Spleen (tissue), 11 donors: ENCODE data around the gene CALCOCO1. TPM values are rescaled to one million over a fixed set of nuclear protein-coding genes. Genes with fewer than 3 reads are reported as not detected.
"Not testable (repeated sequence)": the region's sequence is repeated elsewhere in the genome, so short reads cannot be mapped to it uniquely, and the experiment has no call there.

Experiments used
- DNase-seq: peaks from one replicate; pipeline ENCODE4 v3.0.0-alpha.2; 2020
- H3K27ac ChIP-seq, 8 donors: fragments of 200-600 bp; sonication (generic) in 7 of 8; 1 replicate in 4 of 8; 2 replicates in 4 of 8; pipeline versions ENCODE4 v1.5.0 to v1.8.0; 2016 to 2021; ENCODE audit warnings: inconsistent platforms in 4 of 8, mild to moderate bottlenecking in 4 of 8, moderate library complexity in 1 of 8
- H3K27me3 ChIP-seq, 7 donors: fragments of 200-600 bp; sonication (generic) in 6 of 7; replicated peaks in 1 of 7; 1 replicate in 4 of 7; 2 replicates in 3 of 7; pipeline versions ENCODE4 v1.5.0 to v1.8.0; 2016 to 2021; ENCODE audit warnings: inconsistent platforms in 3 of 7, mild to moderate bottlenecking in 1 of 7
- H3K36me3 ChIP-seq, 6 donors: fragments of 200-600 bp; sonication (generic) in 5 of 6; 1 replicate in 4 of 6; 2 replicates in 2 of 6; pipeline versions ENCODE4 v1.5.0 to v1.8.0; 2016 to 2021; ENCODE audit warnings: inconsistent platforms in 2 of 6
- H3K4me1 ChIP-seq, 6 donors: fragments of 200-600 bp; sonication (generic) in 5 of 6; 1 replicate in 3 of 6; 2 replicates in 3 of 6; pipeline versions ENCODE4 v1.5.0 to v1.8.0; 2016 to 2021; ENCODE audit warnings: inconsistent platforms in 3 of 6
- H3K4me3 ChIP-seq, 8 donors: fragments of 200-600 bp; sonication (generic) in 7 of 8; 1 replicate in 4 of 8; 2 replicates in 4 of 8; pipeline versions ENCODE4 v1.5.0 to v1.8.0; 2016 to 2021; ENCODE audit warnings: inconsistent platforms in 4 of 8, mild to moderate bottlenecking in 4 of 8, moderate library complexity in 2 of 8
- H3K9me3 ChIP-seq, 8 donors: fragments of 200-600 bp; sonication (generic) in 7 of 8; 1 replicate in 4 of 8; 2 replicates in 4 of 8; pipeline versions ENCODE4 v1.5.0 to v1.8.0; 2016 to 2021; ENCODE audit warnings: inconsistent platforms in 4 of 8
- POLR2A ChIP-seq, 3 donors: fragments of 450-650 bp; IDR thresholded peaks; one replicate each; pipeline ENCODE4 v1.5.1; 2017; ENCODE audit warnings: antibody characterized with exemption in 3 of 3, mild to moderate bottlenecking in 1 of 3
- POLR2AphosphoS5 ChIP-seq, 3 donors: sonication (generic); formaldehyde crosslinking; IDR thresholded peaks; one replicate each; pipeline ENCODE4 v1.5.1; 2017; ENCODE audit warnings: antibody characterized with exemption in 3 of 3
- WGBS, 5 donors: extraction: QIAGEN DNeasy Blood & Tissue Kit in 3 of 5; methylation state at CpG; one replicate each; pipeline versions ENCODE4 v1.1.5 to v1.1.7; 2013 to 2018; 5-methylcytosine and 5-hydroxymethylcytosine counted together
- intact Hi-C: fragments of 100-400 bp; cut with DNase I; formaldehyde crosslinking; loops from one replicate; pipeline ENCODE4 v1.15.0; 2023; ENCODE audit warnings: low total_unique reads
- polyA plus RNA-seq, 3 donors: library from polyadenylated mRNA; stranded (reverse); fragments of 200-250 nt; gene quantifications; one replicate each; pipeline ENCODE4 v1.2.1, GENCODE V29; 2013
- total RNA-seq, 7 donors: library from RNA; depleted of rRNA in 3 of 7; stranded (reverse); fragments of >200 nt in 3 of 7; fragmentation: NEBNext Ultra II Directional in 4 of 7; extraction: Animal tissue kit (Norgen Biotek cat#: 25700) in 4 of 7; gene quantifications; one replicate each; pipeline versions ENCODE4 v1.1.0 to v1.2.1, GENCODE V29; 2016 to 2021
- TF ChIP-seq, protein P1 (sequence below), 11 experiments: fragments of 200-600 bp in 7 of 11; fragments of 450-650 bp in 4 of 11; sonication (generic) in 4 of 11; IDR thresholded peaks in 8 of 11; conservative IDR thresholded peaks in 3 of 11; 1 replicate in 7 of 11; 2 replicates in 4 of 11; pipeline versions ENCODE4 v1.4.0 to v1.8.0; 2016 to 2021; ENCODE audit warnings: antibody characterized with exemption in 11 of 11, inconsistent platforms in 4 of 11, mild to moderate bottlenecking in 1 of 11
- donor health status: healthy with polysubstance abuse.
- donor health status: DM: no; HTN: no; CAD: no; lungs with moderate emphysema.
- donor health status: DM: no; HTN: no; CAD: no.
- donor health status: Bipolar disorder and iron deficiency.
- donor health status: healthy.
- donor health status: DM: no; HTN: no; CAD: no.
- donor health status: DM: yes; HTN: yes; CAD: no.

Gene CALCOCO1
- total and polyA plus RNA-seq, 10 donors, result 31.0 to 186 (median 120) TPM

DNA sequence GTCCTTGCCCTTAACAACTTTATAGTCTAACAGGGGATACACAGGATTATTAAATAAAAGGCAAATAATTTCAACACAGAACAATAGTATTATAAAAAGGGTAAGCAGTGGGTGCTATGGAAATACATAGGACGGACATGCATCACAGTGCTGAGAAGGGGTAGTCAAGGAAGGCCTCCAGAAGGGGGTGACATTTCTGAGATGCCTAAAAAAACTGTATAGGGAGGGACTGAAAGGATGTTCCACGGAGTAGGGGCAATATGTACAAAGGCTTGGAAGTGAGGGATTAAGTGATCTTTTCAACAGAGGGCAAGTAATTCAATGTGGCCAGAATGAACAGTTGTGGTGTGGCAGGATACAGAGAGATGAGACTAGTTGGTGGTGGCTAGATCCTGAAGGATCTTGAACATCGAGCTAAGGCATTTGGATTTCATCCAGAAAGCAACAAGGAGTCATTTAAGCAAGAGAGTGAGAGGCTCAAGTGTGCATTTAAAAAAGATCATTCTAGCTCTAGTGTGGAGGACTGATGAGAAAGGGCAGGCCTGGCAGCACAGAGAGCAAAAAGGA, 42.5 kb downstream of the CALCOCO1 start:
- intact Hi-C loops, result no loop called here
- TF ChIP-seq, protein P1, sequence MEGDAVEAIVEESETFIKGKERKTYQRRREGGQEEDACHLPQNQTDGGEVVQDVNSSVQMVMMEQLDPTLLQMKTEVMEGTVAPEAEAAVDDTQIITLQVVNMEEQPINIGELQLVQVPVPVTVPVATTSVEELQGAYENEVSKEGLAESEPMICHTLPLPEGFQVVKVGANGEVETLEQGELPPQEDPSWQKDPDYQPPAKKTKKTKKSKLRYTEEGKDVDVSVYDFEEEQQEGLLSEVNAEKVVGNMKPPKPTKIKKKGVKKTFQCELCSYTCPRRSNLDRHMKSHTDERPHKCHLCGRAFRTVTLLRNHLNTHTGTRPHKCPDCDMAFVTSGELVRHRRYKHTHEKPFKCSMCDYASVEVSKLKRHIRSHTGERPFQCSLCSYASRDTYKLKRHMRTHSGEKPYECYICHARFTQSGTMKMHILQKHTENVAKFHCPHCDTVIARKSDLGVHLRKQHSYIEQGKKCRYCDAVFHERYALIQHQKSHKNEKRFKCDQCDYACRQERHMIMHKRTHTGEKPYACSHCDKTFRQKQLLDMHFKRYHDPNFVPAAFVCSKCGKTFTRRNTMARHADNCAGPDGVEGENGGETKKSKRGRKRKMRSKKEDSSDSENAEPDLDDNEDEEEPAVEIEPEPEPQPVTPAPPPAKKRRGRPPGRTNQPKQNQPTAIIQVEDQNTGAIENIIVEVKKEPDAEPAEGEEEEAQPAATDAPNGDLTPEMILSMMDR (IDR thresholded peaks at IDR 0.05 in 8 of 11, conservative IDR thresholded peaks at IDR 0.05 in 3 of 11), result no peak
- TF ChIP-seq POLR2AphosphoS5 (IDR thresholded peaks at IDR 0.05), result no peak
- TF ChIP-seq POLR2A (IDR thresholded peaks at IDR 0.05), result no peak
- DNase-seq, result no peak
- H3K4me3 ChIP-seq, result no peak overlapping the region
- H3K27me3 ChIP-seq, result no peaks in the 10 kb centered on the region
- 75 to 88% (median 81%) methylated on average over 3 of the region's 3 CpGs for WGBS, 5 donors
- H3K27ac ChIP-seq, result no peak overlapping the region
- H3K4me1 ChIP-seq, result no peaks in the 10 kb centered on the region
- H3K36me3 ChIP-seq, result no peaks in the 10 kb centered on the region
- H3K9me3 ChIP-seq, result no peaks in the 10 kb centered on the region

DNA sequence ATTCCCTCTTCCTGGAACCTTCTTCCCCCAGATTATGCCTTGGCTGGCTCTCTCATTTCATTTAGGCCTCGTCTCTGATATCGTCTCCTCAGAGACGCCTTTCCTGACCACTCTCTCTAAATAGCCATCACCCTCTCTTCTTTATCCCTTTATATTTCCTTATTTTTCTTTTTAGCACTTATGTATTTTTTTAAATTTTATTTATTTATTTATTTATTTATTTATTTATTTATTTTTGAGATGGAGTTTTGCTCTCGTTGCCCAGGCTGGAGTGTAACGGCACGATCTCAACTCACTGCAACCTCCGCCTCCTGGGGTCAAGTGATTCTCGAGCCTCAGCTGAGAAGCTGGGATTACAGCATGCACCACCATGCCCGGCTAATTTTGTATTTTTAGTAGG, 43.3 kb downstream of the CALCOCO1 start:
- no peak for TF ChIP-seq POLR2AphosphoS5 (IDR thresholded peaks at IDR 0.05)
- TF ChIP-seq, protein P1 (IDR thresholded peaks at IDR 0.05 in 8 of 11, conservative IDR thresholded peaks at IDR 0.05 in 3 of 11), result no peak
- Histone ChIP-seq H3K27me3 (no peaks in the 10 kb centered on the region), H3K4me1 (no peaks in the 10 kb centered on the region), H3K9me3 (no peaks in the 10 kb centered on the region), H3K4me3 (no peak overlapping the region), H3K27ac (no peak overlapping the region), H3K36me3 (no peaks in the 10 kb centered on the region)
- no peak for DNase-seq
- WGBS, 5 donors, result 92 to 96% (median 94%) methylated on average over 9 of the region's 9 CpGs
- intact Hi-C loops, result no loop called here

DNA sequence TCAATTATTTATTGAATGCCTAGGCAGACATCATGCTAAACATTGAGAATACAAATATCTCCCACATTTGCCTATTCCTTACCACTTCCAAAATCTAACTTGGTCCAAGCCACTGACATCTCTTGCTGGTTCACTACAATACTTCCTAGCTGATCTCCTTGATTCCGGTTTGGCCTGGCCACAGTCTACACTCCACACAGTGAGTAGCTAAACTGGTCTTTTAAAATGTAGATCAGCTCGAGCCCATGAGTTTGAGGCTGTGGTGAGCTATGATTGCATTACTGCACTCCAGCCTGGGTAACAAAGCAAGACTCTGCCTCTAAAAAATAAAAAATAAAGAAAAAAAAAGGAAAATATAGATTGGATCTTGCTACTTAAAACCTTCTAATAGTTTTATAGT, 43.8 kb downstream of the CALCOCO1 start:
- TF ChIP-seq, protein P1 (IDR thresholded peaks at IDR 0.05 in 8 of 11, conservative IDR thresholded peaks at IDR 0.05 in 3 of 11), result no peak
- TF ChIP-seq POLR2A (IDR thresholded peaks at IDR 0.05) (no peak), POLR2AphosphoS5 (IDR thresholded peaks at IDR 0.05) (no peak)
- Histone ChIP-seq H3K4me1 (no peaks in the 10 kb centered on the region), H3K9me3 (no peaks in the 10 kb centered on the region), H3K4me3 (no peak overlapping the region), H3K36me3 (no peaks in the 10 kb centered on the region), H3K27ac (no peak overlapping the region), H3K27me3 (no peaks in the 10 kb centered on the region)
- intact Hi-C loops, result no loop called here
- 83 to 98% (median 92%) methylated on average over 2 of the region's 2 CpGs for WGBS, 5 donors
- DNase-seq, result no peak

DNA sequence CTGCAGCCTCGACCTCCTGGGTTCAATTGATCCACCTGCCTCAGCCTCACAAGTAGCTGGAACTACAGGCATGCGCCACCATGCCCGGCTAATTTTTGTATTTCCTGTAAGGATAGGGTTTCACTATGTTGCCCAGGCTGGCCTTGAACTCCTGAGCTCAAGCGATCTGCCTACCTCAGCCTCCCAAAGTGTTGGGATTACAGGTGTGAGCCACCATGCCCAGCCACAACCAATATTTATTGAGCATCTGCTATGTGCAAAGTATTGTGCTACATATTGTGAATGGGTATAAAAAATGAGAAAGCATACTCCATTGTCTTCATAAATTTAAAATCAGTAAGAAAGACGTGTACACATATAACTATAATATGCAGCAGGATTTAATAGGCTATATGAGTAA, 47.2 kb downstream of the CALCOCO1 start:
- H3K36me3 ChIP-seq, H3K4me3 ChIP-seq, H3K27ac ChIP-seq, intact Hi-C loops, DNase-seq, H3K9me3 ChIP-seq: not testable (repeated sequence)
- WGBS, 5 donors, result 82 to 89% (median 85%) methylated on average over 5 of the region's 5 CpGs
- Histone ChIP-seq H3K4me1 (peaks cover 2 to 26% (median 20%) of the 10 kb centered on the region in 6 donors), H3K27me3 (peaks cover 0 to 19% (median 0%) of the 10 kb centered on the region in 7 donors)

DNA sequence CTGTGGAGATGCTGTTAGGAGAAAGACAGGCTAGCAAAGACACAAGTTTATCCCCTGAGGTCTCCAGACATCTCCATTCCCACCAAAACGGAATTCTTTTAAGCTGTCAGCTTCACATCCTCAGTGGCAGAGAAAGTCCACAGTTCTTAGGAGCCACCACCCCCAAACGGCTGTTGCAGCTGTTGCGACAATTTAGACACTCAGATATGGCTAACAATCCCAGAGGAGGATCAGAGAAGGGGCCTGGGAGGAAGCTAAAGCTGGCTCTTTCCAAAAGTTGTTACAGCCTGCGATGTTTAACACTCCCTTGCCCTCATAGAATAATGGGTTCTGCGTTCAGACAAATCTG, 49.5 kb downstream of the CALCOCO1 start:
- TF ChIP-seq, protein P1 (IDR thresholded peaks at IDR 0.05 in 8 of 11, conservative IDR thresholded peaks at IDR 0.05 in 3 of 11), result no peak
- TF ChIP-seq POLR2AphosphoS5 (IDR thresholded peaks at IDR 0.05), result no peak
- no peak for TF ChIP-seq POLR2A (IDR thresholded peaks at IDR 0.05)
- peak overlapping the region; percentile 78 to 94 (median 90) for H3K27ac ChIP-seq
- H3K36me3 ChIP-seq, result peaks cover 0 to 16% (median 9%) of the 10 kb centered on the region in 6 donors
- peak overlapping the region in 2 of 8 donors; percentile 90 to 96 for H3K4me3 ChIP-seq
- intact Hi-C loops, result loop anchor here (2.0 kb wide), 1 partner anchor 135 kb away; no protein-coding TSS in a partner anchor
- H3K9me3 ChIP-seq, result no peaks in the 10 kb centered on the region
- WGBS, 5 donors, result 69 to 82% (median 81%) methylated on average over 5 of the region's 5 CpGs
- H3K27me3 ChIP-seq, result peaks cover 0 to 19% (median 0%) of the 10 kb centered on the region in 7 donors
- H3K4me1 ChIP-seq, result peaks cover 14 to 46% (median 38%) of the 10 kb centered on the region in 6 donors
- no peak for DNase-seq
